Stimulated activated CD4-positive, alpha-beta T cell treated with anti-CD3 and anti-CD28 coated beads, Interleukin-1b, Interleukin-23, amount 100 ng/mL, for 24 hours (primary cell): ENCODE measurements around the gene CIC.

Experiments used
- DNase-seq, 4 experiments: peaks; one replicate each; pipeline ENCODE4 v3.0.0-alpha.2; 2020; ENCODE audit warnings: low read depth in 4 of 4, low spot score in 1 of 4

The CIC gene

GRCh38 chr19:42275103-42275502, 6.1 kb downstream of the CIC start:
- DNase-seq = no peak

- DNase-seq = no peak
These were observed 6.5 kb downstream of the CIC start for GRCh38 chr19:42275517-42275916.

GRCh38 chr19:42276284-42276683, 7.2 kb downstream of the CIC start:
- DNase-seq = no peak

- no peak for DNase-seq
These were observed 7.8 kb downstream of the CIC start for GRCh38 chr19:42276821-42277220.

GRCh38 chr19:42277821-42278451, 8.9 kb downstream of the CIC start:
- no peak for DNase-seq

GRCh38 chr19:42278452-42279154, 9.6 kb downstream of the CIC start:
- no peak for DNase-seq

GRCh38 chr19:42279155-42279901, 10.3 kb downstream of the CIC start:
- DNase-seq = no peak

GRCh38 chr19:42279902-42280814, 11.1 kb downstream of the CIC start:
- DNase-seq = peak in 3 of 4 experiments; percentile 67 to 89 (median 81)

GRCh38 chr19:42280815-42281145, 11.7 kb downstream of the CIC start:
- DNase-seq = no peak

- DNase-seq = no peak
These were observed 12.2 kb downstream of the CIC start for GRCh38 chr19:42281146-42281826.

- no peak for DNase-seq
These were observed 13.0 kb downstream of the CIC start for GRCh38 chr19:42281827-42282762.

GRCh38 chr19:42282819-42283187, 13.8 kb downstream of the CIC start:
- DNase-seq = no peak

- peak; percentile 87 to 95 (median 92) for DNase-seq
These were observed 14.4 kb downstream of the CIC start for GRCh38 chr19:42283188-42284065.

GRCh38 chr19:42284066-42284501, 15.0 kb downstream of the CIC start:
- DNase-seq = peak in 2 of 4 experiments; percentile 72 to 81

GRCh38 chr19:42284591-42285341, 15.7 kb downstream of the CIC start:
- DNase-seq = no peak

GRCh38 chr19:42285541-42285941, 16.5 kb downstream of the CIC start:
- DNase-seq = no peak

GRCh38 chr19:42285988-42286348, 16.9 kb downstream of the CIC start:
- no peak for DNase-seq
